ENCODE results near the gene NUP93. TPM values are rescaled to one million over a fixed set of nuclear protein-coding genes. Genes with fewer than 3 reads are reported as not detected.
"Not testable (repeated sequence)": the region's sequence is repeated elsewhere in the genome, so short reads cannot be mapped to it uniquely, and the experiment has no call there.

The NUP93 gene
- total and polyA plus RNA-seq, 2 experiments from 2014 or later: 23.5 to 35.7 TPM

DNA sequence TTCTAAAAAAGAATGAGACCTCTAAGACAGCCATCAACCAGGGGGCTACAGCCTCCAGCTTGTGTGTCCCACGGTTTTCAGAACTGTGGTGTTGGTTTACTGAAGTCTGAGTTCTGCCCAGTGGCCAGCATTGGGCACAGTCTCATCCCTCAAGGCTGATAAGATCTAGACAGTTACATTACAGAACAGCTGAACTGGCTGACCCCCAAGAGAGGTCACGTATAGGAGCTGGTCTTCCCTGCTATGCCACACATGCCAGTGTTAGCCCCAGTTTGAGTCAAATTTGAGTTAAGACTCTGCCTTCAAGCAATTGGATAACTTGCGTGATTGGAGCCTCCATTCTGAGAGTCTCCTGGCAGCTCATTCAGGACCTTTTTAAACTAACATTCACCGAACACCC lies 14.8 kb upstream of the NUP93 start:
- Histone ChIP-seq H4K20me1 (ENCODE audit: insufficient read depth, poor library complexity, severe bottlenecking) (no peaks in the 10 kb centered on the region), H3K27me3 (no peaks in the 10 kb centered on the region), H3K4me3 (no peak overlapping the region), H3K4me1 (ENCODE audit: insufficient read depth) (no peaks in the 10 kb centered on the region), H3K4me2 (no peak overlapping the region), H3K36me3 (replicated peaks; ENCODE audit: insufficient read depth, low read depth) (no peaks in the 10 kb centered on the region), H2AFZ (no peak overlapping the region), H3K27ac (no peak overlapping the region), H3K79me2 (no peaks in the 10 kb centered on the region), H3K9me2 (replicated peaks; ENCODE audit: insufficient read depth) (no peaks in the 10 kb centered on the region), H3K9me3 (ENCODE audit: low read depth) (no peaks in the 10 kb centered on the region)
- 57% methylated on average over 4 of the region's 4 CpGs for WGBS (ENCODE audit: low lambda C conversion rate, missing lambda C conversion rate)
- no peak for DNase-seq (ENCODE audit: low spot score)
- TF ChIP-seq EZH2phosphoT487 (IDR thresholded peaks at IDR 0.05; ENCODE audit: low read depth, severe bottlenecking, unreplicated experiment) (no peak), EZH2 (IDR thresholded peaks at IDR 0.05; ENCODE audit: borderline replicate concordance) (no peak)
- TF ChIP-seq, protein P1, sequence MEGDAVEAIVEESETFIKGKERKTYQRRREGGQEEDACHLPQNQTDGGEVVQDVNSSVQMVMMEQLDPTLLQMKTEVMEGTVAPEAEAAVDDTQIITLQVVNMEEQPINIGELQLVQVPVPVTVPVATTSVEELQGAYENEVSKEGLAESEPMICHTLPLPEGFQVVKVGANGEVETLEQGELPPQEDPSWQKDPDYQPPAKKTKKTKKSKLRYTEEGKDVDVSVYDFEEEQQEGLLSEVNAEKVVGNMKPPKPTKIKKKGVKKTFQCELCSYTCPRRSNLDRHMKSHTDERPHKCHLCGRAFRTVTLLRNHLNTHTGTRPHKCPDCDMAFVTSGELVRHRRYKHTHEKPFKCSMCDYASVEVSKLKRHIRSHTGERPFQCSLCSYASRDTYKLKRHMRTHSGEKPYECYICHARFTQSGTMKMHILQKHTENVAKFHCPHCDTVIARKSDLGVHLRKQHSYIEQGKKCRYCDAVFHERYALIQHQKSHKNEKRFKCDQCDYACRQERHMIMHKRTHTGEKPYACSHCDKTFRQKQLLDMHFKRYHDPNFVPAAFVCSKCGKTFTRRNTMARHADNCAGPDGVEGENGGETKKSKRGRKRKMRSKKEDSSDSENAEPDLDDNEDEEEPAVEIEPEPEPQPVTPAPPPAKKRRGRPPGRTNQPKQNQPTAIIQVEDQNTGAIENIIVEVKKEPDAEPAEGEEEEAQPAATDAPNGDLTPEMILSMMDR (IDR thresholded peaks at IDR 0.05; ENCODE audit: poor library complexity): no peak

DNA sequence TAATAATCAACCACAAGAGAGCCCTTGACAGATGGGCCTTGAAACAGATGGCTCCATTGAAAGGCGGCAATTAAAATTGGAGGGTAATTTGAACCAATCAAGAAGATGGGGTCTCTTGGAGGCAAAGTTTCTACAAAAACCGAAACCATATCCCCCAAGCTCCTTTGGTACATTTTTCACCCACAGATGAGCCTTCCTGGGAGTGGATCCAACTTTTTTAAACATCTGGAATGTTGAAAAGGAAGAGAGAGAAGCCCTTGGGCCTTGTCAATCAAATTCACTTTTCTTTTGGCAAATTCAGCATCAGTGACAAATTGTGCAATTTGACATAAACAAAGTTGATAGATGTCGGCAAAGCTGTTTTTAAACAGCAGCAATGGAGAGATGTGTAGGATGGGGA lies 13.2 kb upstream of the NUP93 start:
- no peak overlapping the region for H3K4me3 ChIP-seq
- no peak for TF ChIP-seq EZH2 (IDR thresholded peaks at IDR 0.05; ENCODE audit: borderline replicate concordance)
- TF ChIP-seq, protein P1 (IDR thresholded peaks at IDR 0.05; ENCODE audit: poor library complexity): no peak
- TF ChIP-seq EZH2phosphoT487 (IDR thresholded peaks at IDR 0.05; ENCODE audit: low read depth, severe bottlenecking, unreplicated experiment): no peak
- no peak overlapping the region for H3K4me2 ChIP-seq
- H3K4me1 ChIP-seq (ENCODE audit: insufficient read depth): no peaks in the 10 kb centered on the region
- no peaks in the 10 kb centered on the region for H3K27me3 ChIP-seq
- H3K79me2 ChIP-seq: no peaks in the 10 kb centered on the region
- no peaks in the 10 kb centered on the region for H3K9me3 ChIP-seq (ENCODE audit: low read depth)
- no peaks in the 10 kb centered on the region for H3K36me3 ChIP-seq (replicated peaks; ENCODE audit: insufficient read depth, low read depth)
- H2AFZ ChIP-seq: no peak overlapping the region
- no peaks in the 10 kb centered on the region for H4K20me1 ChIP-seq (ENCODE audit: insufficient read depth, poor library complexity, severe bottlenecking)
- H3K9me2 ChIP-seq (replicated peaks; ENCODE audit: insufficient read depth): no peaks in the 10 kb centered on the region
- WGBS (ENCODE audit: low lambda C conversion rate, missing lambda C conversion rate): 69% methylated on average over 3 of the region's 3 CpGs
- H3K27ac ChIP-seq: no peak overlapping the region
- DNase-seq (ENCODE audit: low spot score): no peak

DNA sequence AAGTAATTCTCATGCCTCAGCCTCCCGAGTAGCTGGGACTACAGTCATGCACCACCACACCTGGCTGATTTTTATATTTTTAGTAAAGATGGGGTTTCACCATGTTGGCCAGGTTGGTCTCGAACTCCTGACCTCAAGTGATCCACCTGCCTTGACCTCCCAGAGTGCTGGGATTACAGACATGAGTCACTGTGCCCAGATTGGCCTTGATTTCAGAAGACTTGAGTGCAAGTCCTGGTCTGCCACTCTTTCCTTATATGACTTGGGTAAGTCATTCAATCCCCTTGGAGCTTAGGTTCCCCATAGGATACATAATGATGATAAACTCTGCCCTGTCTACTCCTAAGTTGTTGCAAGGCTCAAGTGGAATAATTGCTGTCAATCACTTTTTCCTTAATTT lies 12.4 kb upstream of the NUP93 start:
- H3K36me3 ChIP-seq (replicated peaks; ENCODE audit: insufficient read depth, low read depth); H3K9me2 ChIP-seq (replicated peaks; ENCODE audit: insufficient read depth); H3K4me1 ChIP-seq (ENCODE audit: insufficient read depth); H3K4me3 ChIP-seq; H3K4me2 ChIP-seq; H3K79me2 ChIP-seq; H3K27me3 ChIP-seq; H3K27ac ChIP-seq; H3K9me3 ChIP-seq (ENCODE audit: low read depth); DNase-seq (ENCODE audit: low spot score); H2AFZ ChIP-seq; H4K20me1 ChIP-seq (ENCODE audit: insufficient read depth, poor library complexity, severe bottlenecking): not testable (repeated sequence)
- WGBS (ENCODE audit: low lambda C conversion rate, missing lambda C conversion rate): 92% methylated on average over 2 of the region's 2 CpGs

DNA sequence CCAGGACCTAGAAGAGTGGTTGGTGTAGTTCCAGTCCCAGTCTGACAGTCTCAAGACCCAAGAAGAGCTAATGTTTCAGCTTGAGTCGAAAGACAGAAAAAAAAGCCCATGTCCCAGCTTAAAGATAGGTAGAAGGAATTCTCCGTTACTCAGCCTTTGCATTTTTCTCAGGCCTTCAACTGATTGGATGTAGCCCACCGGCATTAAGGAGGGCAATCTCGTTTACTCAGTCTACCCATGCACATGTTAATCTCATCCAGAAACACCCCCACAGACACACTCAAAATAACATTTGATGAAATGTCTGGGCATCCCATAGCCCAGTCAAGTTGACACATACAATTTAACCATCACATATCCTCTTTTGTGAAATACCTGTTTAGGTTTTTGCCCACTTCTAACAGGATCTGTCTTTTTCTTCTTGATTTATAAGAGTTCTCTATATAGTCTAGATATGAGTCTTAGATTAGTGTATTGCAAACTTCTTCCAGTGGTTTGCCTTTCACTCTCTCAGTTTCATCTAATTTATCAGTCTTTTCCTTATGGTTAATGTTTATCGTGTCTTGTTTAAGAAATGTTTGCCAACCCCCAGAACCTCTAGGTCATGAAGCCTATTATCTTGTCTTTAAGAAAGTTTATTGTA lies 7.6 kb upstream of the NUP93 start:
- Histone ChIP-seq H3K27me3 (no peaks in the 10 kb centered on the region), H3K36me3 (replicated peaks; ENCODE audit: insufficient read depth, low read depth) (no peaks in the 10 kb centered on the region), H3K9me3 (ENCODE audit: low read depth) (no peaks in the 10 kb centered on the region), H3K9me2 (replicated peaks; ENCODE audit: insufficient read depth) (no peaks in the 10 kb centered on the region), H2AFZ (no peak overlapping the region), H3K4me2 (no peak overlapping the region), H3K4me3 (no peak overlapping the region), H3K79me2 (no peaks in the 10 kb centered on the region), H3K4me1 (ENCODE audit: insufficient read depth) (no peaks in the 10 kb centered on the region), H4K20me1 (ENCODE audit: insufficient read depth, poor library complexity, severe bottlenecking) (no peaks in the 10 kb centered on the region), H3K27ac (no peak overlapping the region)
- 69% methylated on average over 5 of the region's 5 CpGs for WGBS (ENCODE audit: low lambda C conversion rate, missing lambda C conversion rate)
- DNase-seq (ENCODE audit: low spot score): no peak
- TF ChIP-seq EZH2phosphoT487 (IDR thresholded peaks at IDR 0.05; ENCODE audit: low read depth, severe bottlenecking, unreplicated experiment): no peak
- no peak for TF ChIP-seq EZH2 (IDR thresholded peaks at IDR 0.05; ENCODE audit: borderline replicate concordance)
- TF ChIP-seq, protein P1 (IDR thresholded peaks at IDR 0.05; ENCODE audit: poor library complexity): no peak

Data from hepatocyte (in vitro differentiated cells).